WTC11 (cell line): ENCODE data around the gene CISD2. TPM values are rescaled to one million over a fixed set of nuclear protein-coding genes. Genes with fewer than 3 reads are reported as not detected.

Source experiments
- ATAC-seq: fragments of 200-7000 bp; cut with Tn5 transposase; 2 replicates; pipeline ENCODE4 v1.10.0; 2021; ENCODE audit warnings: mild to moderate bottlenecking, moderate library complexity
- CTCF ChIA-PET: fragments of 300-600 bp; sonication (Branson Sonifier 250); formaldehyde crosslinking; loops from one replicate; lab custom pipeline; 2021; ENCODE audit warnings: antibody characterized with exemption; lab: Charles Lee
- POLR2A ChIA-PET: fragments of 350-600 bp; sonication (Branson Sonifier 250); formaldehyde crosslinking; loops from one replicate; lab custom pipeline; 2021; ENCODE audit warnings: antibody characterized with exemption; lab: Charles Lee
- DNase-seq: peaks from one replicate; pipeline ENCODE4 v3.0.0; 2021; ENCODE audit warnings: low spot score
- H3K27ac Mint-ChIP-seq: 2 replicates; pipeline ENCODE4 v1.8.0; 2021; ENCODE audit warnings: mixed read lengths
- H3K27me3 Mint-ChIP-seq: 2 replicates; pipeline ENCODE4 v1.8.0; 2021; ENCODE audit warnings: low read depth, mild to moderate bottlenecking, moderate library complexity, mixed read lengths
- H3K36me3 Mint-ChIP-seq: 2 replicates; pipeline ENCODE4 v1.8.0; 2021; ENCODE audit warnings: mixed read lengths
- H3K4me1 Mint-ChIP-seq: 2 replicates; pipeline ENCODE4 v1.8.0; 2022; ENCODE audit warnings: mixed read lengths
- H3K4me3 Mint-ChIP-seq: 2 replicates; pipeline ENCODE4 v1.8.0; 2021; ENCODE audit warnings: mild to moderate bottlenecking, moderate library complexity, mixed read lengths
- H3K9me3 Mint-ChIP-seq: 2 replicates; pipeline ENCODE4 v1.8.0; 2021; ENCODE audit warnings: mixed read lengths
- ATF2 ChIP-seq: sonication (generic); formaldehyde crosslinking; IDR thresholded peaks from 2 replicates; pipeline ENCODE4 v1.8.1; 2022; ENCODE audit warnings: low read depth, missing genetic modification reagents, borderline replicate concordance
- ATF6 ChIP-seq: sonication (generic); formaldehyde crosslinking; IDR thresholded peaks from 2 replicates; pipeline ENCODE4 v1.8.1; 2023; ENCODE audit warnings: mild to moderate bottlenecking, missing genetic modification reagents
- CDX4 ChIP-seq: fragments of 250-450 bp; sonication (Bioruptor Pico); IDR thresholded peaks from 2 replicates; pipeline ENCODE4 v1.9.0; 2021; ENCODE audit warnings: moderate library complexity, mild to moderate bottlenecking, inconsistent platforms, borderline replicate concordance
- EMX1 ChIP-seq: fragments of 250-450 bp; sonication (Bioruptor Pico); IDR thresholded peaks from 2 replicates; pipeline ENCODE4 v1.8.0; 2021; ENCODE audit warnings: mild to moderate bottlenecking
- FOXJ3 ChIP-seq: sonication (generic); formaldehyde crosslinking; IDR thresholded peaks from 2 replicates; pipeline ENCODE4 v1.9.0; 2021; ENCODE audit warnings: missing genetic modification reagents, mild to moderate bottlenecking, borderline replicate concordance
- MYBL2 ChIP-seq: sonication (generic); formaldehyde crosslinking; IDR thresholded peaks from 2 replicates; pipeline ENCODE4 v1.8.1; 2023; ENCODE audit warnings: mild to moderate bottlenecking, moderate library complexity, missing genetic modification reagents
- NFATC4 ChIP-seq: fragments of 250-450 bp; sonication (Bioruptor Pico); IDR thresholded peaks from 2 replicates; pipeline ENCODE4 v1.9.0; 2021; ENCODE audit warnings: mild to moderate bottlenecking
- NFE2L1 ChIP-seq: sonication (generic); formaldehyde crosslinking; IDR thresholded peaks from 2 replicates; pipeline ENCODE4 v1.8.1; 2023; ENCODE audit warnings: missing genetic modification reagents
- NR3C1 ChIP-seq: sonication (generic); formaldehyde crosslinking; conservative IDR thresholded peaks from 2 replicates; pipeline ENCODE4 v1.8.1; 2023; ENCODE audit warnings: low read depth, mild to moderate bottlenecking, missing genetic modification reagents
- OVOL2 ChIP-seq: fragments of 250-450 bp; sonication (Bioruptor Pico); IDR thresholded peaks from 2 replicates; pipeline ENCODE4 v1.9.0; 2021; ENCODE audit warnings: mild to moderate bottlenecking, borderline replicate concordance
- SMAD3 ChIP-seq: sonication (generic); formaldehyde crosslinking; IDR thresholded peaks from 2 replicates; pipeline ENCODE4 v1.8.0; 2022; ENCODE audit warnings: missing genetic modification reagents, mild to moderate bottlenecking, borderline replicate concordance
- SP1 ChIP-seq: sonication (generic); formaldehyde crosslinking; conservative IDR thresholded peaks from 2 replicates; pipeline ENCODE4 v1.8.1; 2022; ENCODE audit warnings: missing genetic modification reagents
- STAT6 ChIP-seq: sonication (generic); formaldehyde crosslinking; conservative IDR thresholded peaks from 2 replicates; pipeline ENCODE4 v1.8.1; 2023; ENCODE audit warnings: mild to moderate bottlenecking, low read depth, missing genetic modification reagents, moderate library complexity
- TEAD1 ChIP-seq: sonication (generic); formaldehyde crosslinking; IDR thresholded peaks from 2 replicates; pipeline ENCODE4 v1.8.0; 2022; ENCODE audit warnings: mild to moderate bottlenecking, missing genetic modification reagents
- ZNF138 ChIP-seq: sonication (generic); formaldehyde crosslinking; conservative IDR thresholded peaks from 2 replicates; pipeline ENCODE4 v1.8.1; 2022; ENCODE audit warnings: mild to moderate bottlenecking, moderate library complexity, missing genetic modification reagents
- ZNF232 ChIP-seq: sonication (generic); formaldehyde crosslinking; IDR thresholded peaks from 2 replicates; pipeline ENCODE4 v1.8.0; 2022; ENCODE audit warnings: mild to moderate bottlenecking, missing genetic modification reagents
- ZNF396 ChIP-seq: fragments of 250-450 bp; sonication (Bioruptor Pico); IDR thresholded peaks from 2 replicates; pipeline ENCODE4 v1.8.0; 2021; ENCODE audit warnings: mild to moderate bottlenecking, moderate library complexity, borderline replicate concordance
- ZNF423 ChIP-seq: fragments of 250-450 bp; sonication (Bioruptor Pico); IDR thresholded peaks from 2 replicates; pipeline ENCODE4 v2.1.2; 2022; ENCODE audit warnings: mild to moderate bottlenecking, moderate library complexity
- total RNA-seq: library from RNA; stranded (reverse); gene quantifications from 3 replicates; pipeline ENCODE4 v1.2.3, GENCODE V29; 2021
- TF ChIP-seq, protein P1 (sequence below): sonication (generic); formaldehyde crosslinking; IDR thresholded peaks from 2 replicates; pipeline ENCODE4 v1.8.0; 2022; ENCODE audit warnings: missing genetic modification reagents

The CISD2 gene
- total RNA-seq, 1 experiment from 2014 or later: 30.0 TPM

DNA sequence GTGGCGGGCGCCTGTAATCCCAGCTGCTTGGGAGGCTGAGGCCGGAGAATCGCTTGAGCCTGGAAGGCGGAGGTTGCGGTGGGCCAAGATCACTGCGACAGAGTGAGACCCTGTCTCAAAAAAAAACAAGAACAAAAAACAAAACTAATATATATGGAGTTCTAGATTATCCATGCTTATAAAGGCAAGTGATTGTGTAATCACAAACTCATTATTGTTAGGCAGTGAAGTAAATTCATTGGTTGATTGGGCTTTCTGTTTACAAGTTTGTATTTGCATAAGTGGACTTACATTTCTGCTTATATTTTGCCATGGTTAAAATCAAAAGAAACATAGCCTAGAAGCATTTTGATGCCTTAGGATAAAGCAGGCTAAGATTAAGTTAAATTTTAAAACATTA lies 39.0 kb upstream of the CISD2 start (continued):
- TF ChIP-seq STAT6 (CRISPR knock-in tag): no peak
- no peak for TF ChIP-seq ZNF423 (CRISPR knock-in tag)
- no peak for TF ChIP-seq ATF2 (CRISPR knock-in tag)
- TF ChIP-seq, protein P1, sequence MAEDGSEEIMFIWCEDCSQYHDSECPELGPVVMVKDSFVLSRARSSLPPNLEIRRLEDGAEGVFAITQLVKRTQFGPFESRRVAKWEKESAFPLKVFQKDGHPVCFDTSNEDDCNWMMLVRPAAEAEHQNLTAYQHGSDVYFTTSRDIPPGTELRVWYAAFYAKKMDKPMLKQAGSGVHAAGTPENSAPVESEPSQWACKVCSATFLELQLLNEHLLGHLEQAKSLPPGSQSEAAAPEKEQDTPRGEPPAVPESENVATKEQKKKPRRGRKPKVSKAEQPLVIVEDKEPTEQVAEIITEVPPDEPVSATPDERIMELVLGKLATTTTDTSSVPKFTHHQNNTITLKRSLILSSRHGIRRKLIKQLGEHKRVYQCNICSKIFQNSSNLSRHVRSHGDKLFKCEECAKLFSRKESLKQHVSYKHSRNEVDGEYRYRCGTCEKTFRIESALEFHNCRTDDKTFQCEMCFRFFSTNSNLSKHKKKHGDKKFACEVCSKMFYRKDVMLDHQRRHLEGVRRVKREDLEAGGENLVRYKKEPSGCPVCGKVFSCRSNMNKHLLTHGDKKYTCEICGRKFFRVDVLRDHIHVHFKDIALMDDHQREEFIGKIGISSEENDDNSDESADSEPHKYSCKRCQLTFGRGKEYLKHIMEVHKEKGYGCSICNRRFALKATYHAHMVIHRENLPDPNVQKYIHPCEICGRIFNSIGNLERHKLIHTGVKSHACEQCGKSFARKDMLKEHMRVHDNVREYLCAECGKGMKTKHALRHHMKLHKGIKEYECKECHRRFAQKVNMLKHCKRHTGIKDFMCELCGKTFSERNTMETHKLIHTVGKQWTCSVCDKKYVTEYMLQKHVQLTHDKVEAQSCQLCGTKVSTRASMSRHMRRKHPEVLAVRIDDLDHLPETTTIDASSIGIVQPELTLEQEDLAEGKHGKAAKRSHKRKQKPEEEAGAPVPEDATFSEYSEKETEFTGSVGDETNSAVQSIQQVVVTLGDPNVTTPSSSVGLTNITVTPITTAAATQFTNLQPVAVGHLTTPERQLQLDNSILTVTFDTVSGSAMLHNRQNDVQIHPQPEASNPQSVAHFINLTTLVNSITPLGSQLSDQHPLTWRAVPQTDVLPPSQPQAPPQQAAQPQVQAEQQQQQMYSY (CRISPR knock-in tag): no peak
- TF ChIP-seq SP1 (CRISPR knock-in tag): no peak
- TF ChIP-seq TEAD1 (CRISPR knock-in tag): no peak
- no peak for TF ChIP-seq EMX1 (CRISPR knock-in tag)

- no peak for DNase-seq
- no peak for ATAC-seq
- Mint-ChIP-seq H3K4me3 (no peak overlapping the region), H3K36me3 (no peaks in the 10 kb centered on the region), H3K27ac (peak overlapping the region; percentile 84), H3K9me3 (no peaks in the 10 kb centered on the region), H3K4me1 (peaks cover 36% of the 10 kb centered on the region), H3K27me3 (no peaks in the 10 kb centered on the region)
- CTCF ChIA-PET: no interaction called here
- POLR2A ChIA-PET: no interaction called here
- no peak for TF ChIP-seq MYBL2 (CRISPR knock-in tag)
- TF ChIP-seq ATF6: no peak
- TF ChIP-seq ZNF396: no peak
- no peak for TF ChIP-seq ZNF138 (CRISPR knock-in tag)
- no peak for TF ChIP-seq NFATC4
- TF ChIP-seq ZNF232 (CRISPR knock-in tag): no peak
- no peak for TF ChIP-seq CDX4
- TF ChIP-seq FOXJ3: no peak
- no peak for TF ChIP-seq NFE2L1 (CRISPR knock-in tag)
- no peak for TF ChIP-seq SMAD3 (CRISPR knock-in tag)
- TF ChIP-seq OVOL2 (CRISPR knock-in tag): no peak
- no peak for TF ChIP-seq NR3C1 (CRISPR knock-in tag)
Measured at GRCh38 chr4:102832105-102832504, 36.7 kb upstream of the CISD2 start.
